Measurements from ENCODE around the gene TBCD.

Gene TBCD

DNA sequence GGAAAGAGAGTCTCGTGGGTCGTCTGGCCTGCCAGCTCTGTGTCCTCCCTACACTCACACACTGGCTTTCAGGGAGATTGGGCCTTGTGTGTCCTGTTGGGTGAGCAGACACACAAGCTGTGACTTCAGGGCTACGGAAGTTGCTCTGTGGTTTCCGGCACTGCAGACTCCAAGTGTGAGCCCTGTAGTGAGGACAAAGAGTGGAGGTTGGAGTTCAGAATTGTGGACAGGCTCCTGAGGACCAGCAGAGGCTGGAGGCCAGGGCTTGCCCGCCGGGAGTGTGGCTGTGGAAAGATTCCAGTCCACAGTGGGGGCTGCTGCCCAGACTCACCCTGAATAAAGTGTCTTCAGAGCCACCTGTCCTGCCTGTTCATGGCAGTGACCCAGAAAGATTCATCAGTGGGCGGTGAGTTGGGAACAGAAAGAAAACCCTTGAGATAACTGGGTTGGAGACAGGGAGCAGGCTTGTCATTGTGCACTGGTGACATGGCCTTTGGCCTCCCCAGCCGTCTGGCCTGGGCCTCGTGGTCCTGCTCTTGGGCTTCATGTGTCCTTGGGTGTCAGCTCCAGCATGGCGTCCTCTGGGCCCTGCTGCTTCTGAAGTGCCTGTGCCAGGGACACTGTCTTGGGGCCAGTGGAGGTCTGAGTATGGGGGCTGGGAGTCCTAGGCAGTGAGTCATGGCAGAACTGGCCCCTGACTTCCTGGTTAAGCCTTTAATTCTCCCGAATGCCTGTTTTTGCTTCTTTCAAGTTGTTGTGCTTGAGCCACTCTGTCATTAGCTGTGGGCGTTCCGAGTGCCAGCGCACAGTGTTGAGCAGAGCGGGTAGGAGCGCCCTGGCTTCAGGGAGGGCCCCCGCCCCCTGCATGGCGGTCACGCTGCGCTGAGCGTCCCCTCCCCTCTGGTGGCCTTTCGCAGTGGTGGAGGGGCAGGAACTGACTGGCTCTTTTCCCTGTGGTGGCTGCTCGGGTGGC is 107.9 kb downstream of the TBCD start:
- DNase-seq, result no peak

DNA sequence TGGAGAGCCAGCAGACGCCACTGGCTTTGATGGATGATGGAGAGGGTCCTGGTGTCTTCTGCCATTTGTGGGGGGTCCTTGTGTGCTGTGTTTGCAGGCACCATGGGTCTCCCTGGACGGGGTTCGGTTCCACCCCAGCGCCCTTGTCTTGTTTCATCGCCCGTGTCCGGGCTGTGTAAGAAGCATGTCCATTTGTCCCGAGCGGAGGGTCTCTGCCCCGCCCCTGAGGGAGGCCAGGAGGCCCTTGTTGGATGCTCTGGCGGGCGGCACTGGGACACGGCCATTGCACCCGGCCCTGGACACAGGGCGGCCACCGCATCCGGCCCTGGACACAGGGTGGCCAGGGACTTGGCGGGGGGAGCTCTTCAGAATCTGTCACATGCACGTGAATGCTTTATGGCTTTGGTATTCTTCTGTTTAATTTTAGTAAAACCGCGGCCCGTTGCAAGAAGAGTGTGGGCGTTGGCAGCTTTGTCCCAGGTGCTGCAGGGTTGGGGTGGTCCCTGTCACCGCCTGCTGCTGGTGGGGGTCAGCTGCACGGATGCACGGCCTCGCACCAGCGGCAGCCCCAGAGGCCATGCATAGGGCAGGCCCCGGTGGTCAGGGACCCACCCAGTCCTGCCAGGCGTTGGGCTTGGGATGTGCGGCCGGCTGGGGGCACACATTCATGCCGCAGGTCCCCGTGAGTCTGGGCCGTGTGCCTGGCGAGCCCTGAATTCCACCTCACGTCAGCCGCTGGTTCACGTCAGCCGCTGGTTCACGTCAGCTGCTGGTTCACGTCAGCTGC is 108.9 kb downstream of the TBCD start:
- DNase-seq, result no peak

DNA sequence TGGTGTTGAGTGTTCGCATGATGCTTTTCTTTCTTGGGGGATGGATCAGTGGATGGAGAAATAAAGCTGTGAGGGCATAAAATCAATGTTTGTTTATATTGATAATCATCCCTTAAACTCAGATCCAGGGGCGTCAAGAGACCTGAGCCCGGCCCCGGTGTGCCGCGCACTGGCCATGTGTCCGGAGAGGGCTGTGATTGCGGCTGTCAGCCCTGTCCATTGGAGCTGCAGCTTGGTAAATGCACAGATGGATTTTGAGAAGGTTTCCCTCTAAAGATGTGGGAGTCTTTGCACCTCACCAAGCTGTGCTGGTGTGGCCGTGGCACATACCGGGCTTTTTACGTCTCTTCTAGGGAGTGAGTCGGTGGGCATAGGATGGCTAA is 109.5 kb downstream of the TBCD start:
- no peak for DNase-seq

DNA sequence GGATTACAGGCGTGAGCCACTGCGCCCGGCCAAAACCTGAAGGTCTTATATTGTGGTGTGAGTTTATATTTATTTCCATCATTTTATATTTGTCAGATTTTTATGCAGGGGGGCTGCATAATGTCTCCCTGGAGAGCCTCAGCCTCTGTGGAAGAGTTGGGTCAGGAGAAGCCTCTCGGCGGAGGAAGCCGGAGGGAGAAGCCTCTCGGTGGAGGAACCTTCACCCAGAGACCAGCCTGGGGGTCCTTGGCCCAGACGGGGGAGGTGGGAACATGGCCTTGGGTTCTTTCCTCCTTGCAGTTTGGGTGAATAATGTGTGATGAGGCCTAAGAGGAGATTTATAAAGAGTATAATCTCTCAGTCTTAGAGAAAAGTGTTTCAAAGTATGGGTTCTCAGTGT is 110.3 kb downstream of the TBCD start:
- no peak for DNase-seq

DNA sequence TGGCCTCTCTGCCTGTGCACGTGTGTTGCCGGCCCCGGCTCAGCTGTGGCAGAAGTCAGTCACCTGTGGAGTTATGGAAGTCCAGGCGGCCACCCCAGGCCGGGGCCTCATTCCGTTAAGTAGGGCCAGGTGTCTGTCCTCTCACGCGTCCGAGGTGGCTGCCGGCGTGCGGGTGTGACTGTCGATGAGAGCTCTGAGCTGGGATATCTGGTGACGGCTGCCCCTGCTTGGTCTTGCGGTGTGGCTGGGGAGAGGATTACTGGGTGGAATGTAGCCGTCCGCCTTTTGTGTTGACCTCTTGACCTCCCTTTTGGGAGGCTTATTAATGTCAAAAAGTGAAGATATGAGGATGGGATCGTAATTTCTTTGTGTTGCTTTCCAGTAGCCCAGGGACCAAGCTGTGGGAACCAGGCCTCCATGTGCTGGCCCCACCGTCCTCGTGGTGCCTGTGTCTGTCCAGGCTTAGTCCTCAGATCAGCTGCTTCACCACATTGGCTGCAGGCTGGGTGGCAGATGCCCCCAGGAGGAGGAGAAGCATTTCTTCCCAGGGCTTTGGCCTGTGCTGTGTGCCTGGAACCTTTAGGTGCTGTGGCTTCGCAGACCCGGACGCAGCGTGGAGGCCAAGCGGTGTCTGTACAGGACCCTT is 111.0 kb downstream of the TBCD start:
- DNase-seq, result no peak

DNA sequence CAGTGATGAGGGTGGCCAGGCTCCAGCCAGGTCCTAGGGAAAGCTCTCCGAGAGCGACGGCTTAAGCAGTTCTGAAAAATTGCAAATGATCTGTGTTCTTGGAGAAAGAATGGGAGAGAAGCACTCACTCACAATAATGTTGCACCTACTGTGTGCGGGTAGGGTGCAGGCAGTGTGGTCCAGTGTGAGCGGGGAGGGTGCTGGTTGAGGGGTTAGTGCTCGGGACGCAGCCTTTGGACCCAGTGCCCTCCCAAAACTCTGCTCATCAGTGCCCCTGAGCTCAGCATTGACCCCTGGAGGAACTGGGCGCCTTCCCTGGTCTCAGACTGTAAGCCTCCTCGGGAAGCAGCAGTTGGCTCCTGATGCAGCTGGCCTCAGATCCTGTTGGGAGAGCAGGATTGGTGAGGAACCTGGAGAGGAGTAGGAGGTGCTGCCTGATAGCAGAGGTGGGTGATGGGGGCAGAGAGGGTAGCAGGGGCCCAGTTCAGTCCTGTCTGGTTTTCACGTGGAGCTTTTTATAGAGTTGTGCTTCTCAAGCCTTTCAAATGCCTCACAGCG is 111.6 kb downstream of the TBCD start:
- no peak for DNase-seq

DNA sequence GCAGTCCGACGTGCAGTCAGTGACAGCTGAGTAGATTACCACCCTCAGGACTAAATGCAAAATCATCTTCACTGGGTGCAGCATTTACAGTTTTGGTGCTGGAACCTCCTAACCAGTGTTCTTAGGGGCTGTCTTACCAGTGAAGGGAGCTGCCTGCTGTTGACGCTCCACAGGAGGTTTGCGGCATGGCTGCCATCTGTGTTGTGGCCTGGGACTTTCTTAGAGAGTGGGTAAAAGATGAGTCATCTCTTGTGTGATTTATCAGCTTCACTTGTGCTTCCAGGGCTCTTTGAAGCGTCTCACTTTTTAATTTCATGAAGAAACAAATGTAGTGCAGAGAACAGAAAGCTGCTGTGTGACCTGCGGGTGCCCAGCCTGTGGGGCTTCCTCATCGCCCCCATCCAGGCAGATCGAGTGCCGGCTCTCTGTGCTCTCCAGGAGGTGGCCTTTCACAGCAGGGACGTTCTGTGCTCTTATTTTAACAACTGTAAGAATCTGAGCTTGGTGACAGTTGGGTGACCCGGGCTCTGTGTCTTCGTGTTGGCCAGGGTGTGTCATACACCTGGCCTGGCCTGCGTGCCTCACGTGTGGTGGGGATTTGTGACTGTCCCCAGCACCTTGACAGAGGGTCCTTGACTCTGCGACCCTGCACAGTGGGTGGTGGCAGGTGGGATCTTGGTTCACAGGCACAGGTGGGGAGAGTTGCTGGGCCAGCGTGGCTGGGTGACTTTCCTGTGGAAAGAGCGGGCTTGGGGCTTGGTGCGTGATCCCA is 112.3 kb downstream of the TBCD start:
- peak; percentile 39 for DNase-seq

DNA sequence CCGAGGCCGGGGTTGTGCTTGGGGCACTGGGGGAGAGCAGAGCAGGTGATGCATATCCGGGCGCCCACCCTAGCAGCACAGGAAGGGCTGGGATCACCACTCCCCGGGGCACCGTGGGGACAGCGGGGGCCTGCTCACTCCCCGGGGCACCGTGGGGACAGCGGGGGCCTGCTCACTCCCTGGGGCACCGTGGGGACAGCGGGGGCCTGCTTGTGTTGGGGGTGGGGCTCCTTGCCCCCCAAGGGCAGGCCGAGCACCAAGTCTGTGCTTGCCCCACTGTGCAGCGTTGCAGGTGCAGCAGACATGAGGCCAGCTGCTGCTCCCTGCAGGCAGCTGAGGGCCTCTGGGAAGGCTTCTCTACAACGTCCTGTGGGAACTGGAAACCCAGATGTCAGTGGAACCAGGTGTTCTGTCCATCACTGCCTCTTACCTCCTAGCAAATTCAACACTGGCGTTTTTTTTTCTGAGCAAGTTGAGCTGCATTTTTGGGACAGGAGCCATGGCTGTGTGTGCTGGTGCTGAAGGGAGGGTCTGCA is 112.9 kb downstream of the TBCD start:
- DNase-seq, result peak; percentile 41

DNA sequence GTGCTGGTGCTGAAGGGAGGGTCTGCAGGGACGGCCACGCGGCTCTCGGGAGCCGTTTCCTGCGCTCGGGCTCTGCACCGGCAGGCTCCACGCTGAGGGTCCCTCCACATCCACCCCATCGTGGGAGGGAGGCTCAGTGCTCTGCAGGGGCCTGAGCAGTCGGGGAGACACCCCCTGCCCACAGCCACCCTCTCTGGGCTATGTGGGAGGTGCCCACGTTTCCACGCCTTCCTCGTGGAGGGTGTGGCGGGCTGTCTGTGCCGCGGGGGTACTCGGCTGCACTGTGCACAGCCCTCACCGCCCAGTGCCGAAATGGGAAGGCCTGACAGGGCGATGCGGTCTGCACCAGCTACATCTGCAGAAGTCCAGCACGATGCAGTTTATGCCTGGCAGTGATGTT is 113.4 kb downstream of the TBCD start:
- DNase-seq, result no peak

DNA sequence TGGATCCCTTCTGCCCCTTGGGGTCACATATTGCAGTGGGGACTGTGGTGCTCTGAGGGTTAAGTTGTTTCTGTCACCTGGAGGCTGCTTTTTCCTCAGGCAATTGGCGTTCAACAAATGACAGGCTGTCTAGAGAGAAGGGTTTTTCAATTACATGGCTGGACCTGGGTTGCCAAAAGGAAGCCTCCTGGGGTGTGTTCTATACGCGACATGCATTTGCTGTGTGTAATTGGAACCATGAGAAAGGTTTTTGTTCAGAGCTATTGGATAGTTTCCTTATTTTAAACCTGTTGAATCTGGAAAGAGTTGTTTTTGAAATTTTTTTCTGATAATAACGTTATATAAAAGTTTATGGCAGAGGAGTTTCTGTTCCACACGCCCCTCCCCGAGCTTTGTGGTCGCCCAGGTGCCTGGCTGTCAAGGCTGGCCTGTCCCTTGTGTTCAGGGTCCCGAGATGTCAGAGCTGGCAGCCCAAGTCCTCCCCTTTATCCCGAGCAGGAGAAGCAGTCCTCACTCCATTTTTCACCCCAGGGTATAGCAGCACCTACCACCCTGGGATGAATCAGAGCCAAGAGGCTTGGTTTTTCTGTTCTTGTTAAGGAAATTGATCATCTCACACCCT is 114.0 kb downstream of the TBCD start:
- peak; percentile 34 for DNase-seq

DNA sequence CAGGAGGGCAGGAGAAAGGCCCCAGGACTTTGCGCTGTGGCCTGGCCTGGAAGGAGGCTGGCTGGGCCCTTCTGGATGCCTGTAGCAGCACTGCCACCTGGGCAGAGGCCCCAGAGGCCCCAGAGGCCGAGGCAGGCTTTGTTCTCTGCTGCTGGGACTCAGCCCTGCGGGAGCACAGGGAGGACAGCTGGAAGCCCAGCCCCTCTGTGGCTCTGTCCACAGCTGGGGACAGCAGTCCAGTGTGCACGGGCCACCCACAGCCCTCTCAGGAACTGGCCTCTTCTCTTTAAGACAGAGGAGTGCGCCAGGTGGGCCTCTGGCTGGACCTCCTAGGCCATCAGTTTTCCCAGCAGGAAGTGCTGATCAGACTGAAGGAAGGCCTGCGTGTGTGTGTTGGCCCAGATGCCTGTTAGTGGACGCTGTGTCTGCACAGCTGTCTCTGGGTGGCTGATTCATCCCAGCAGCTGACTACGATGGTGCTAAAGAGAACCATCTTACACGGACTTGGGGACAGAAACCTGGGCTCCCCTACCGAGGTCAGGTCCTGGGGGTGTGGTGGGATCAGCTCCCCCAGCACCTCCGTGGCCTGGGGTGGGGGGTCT is 114.8 kb downstream of the TBCD start:
- DNase-seq, result peak; percentile 24

DNA sequence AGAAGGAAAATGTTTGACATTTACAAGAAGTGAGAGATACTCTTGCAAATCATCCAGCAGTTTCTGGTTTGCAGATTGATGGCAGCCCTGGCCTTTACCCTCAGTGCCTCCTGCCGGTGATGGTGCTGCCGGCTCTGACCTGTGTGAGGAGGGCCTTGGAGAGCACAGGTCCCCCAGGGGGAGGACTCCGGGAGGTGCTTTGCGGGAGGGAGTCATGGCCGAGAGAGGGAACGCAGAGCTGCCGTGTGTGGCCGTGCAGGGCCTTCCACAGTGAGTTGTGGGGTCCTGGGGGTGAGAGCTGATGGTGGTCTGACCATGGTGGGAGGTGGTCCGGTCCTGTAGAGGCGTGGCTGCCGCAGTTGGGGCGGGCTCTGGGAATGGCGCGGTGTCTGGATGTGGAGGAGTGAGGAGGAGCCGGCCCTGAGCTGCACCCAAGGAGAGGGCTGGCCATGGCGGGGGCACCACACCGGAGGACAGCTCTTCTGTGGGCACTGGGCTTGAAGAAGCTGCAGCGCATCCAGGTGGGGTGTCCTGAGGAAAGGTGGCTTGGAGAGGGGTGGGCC is 116.0 kb downstream of the TBCD start:
- no peak for DNase-seq

DNA sequence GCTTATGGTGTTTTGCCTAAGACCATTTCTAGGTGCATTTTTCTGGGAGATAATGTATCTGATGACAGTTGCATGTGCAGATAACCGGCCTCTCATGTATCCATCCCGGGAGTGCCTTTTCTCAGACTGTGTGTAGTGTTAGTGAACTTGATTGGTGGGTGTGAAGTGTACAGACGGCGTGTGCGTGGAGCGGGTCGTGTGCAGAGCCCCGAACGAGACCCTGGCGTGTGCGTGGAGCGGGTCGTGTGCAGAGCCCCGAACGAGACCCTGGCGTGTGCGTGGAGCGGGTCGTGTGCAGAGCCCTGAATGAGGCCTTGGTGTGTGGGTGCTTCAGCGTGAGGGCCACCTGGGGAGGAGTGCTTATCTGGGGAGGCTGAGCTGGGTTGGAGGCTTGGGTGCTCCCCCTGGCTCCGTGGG is 116.9 kb downstream of the TBCD start:
- no peak for DNase-seq

DNA sequence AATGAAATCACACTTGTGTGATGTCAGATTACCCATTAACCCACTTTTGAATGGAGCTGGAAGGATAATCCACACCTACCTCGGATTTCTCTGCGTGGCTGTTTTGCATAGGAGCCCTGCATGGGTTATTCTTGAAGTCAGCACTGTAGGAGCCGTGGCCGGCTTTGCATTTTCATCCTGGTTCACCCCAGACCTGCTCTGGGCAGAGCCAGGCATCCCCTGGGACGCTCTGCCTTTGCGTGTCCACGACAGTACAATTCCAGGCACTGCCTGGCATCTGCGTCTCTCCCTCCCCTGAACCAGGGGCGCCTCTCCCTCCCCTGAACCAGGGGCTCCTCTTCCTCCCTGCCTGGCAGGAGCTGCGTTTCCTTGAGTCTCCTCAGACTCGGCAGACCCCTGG is 117.7 kb downstream of the TBCD start:
- DNase-seq, result no peak

DNA sequence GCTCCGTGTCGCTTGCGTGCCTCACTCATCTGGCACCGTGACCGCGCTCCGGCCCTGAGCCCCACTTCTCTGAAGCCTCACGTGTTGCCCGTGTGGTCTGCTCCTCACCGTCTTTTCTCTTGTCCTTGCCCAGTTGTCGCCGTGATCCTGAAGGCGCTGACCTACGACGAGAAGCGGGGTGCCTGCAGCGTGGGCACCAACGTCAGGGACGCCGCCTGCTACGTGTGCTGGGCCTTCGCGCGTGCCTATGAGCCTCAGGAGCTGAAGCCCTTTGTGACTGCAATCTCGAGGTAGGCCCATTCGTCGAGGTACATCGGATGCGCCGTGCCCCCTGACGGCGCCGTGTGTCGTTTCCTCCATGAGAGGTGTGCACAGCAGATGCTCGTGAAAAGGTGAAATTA is 118.2 kb downstream of the TBCD start:
- DNase-seq, result no peak

DNA sequence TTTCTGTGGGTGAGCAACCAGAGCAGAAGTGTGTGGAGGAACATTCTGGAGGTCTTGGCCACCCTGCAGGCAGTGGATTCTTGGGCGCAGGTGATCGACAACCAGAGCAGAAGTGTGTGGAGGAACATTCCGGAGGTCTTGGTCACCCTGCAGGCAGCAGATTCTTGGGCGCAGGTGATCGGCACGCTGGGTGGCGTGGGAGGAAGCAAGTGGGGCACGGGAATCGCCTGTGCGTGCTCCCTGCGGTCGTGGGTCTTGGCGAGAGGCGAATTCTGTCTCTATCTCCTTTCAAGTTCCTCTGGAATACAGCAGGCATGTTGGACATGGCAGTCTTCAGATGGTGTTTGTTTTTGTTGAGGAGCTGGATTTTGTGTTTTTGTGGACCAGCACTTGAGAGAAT is 118.7 kb downstream of the TBCD start:
- DNase-seq, result no peak

DNA sequence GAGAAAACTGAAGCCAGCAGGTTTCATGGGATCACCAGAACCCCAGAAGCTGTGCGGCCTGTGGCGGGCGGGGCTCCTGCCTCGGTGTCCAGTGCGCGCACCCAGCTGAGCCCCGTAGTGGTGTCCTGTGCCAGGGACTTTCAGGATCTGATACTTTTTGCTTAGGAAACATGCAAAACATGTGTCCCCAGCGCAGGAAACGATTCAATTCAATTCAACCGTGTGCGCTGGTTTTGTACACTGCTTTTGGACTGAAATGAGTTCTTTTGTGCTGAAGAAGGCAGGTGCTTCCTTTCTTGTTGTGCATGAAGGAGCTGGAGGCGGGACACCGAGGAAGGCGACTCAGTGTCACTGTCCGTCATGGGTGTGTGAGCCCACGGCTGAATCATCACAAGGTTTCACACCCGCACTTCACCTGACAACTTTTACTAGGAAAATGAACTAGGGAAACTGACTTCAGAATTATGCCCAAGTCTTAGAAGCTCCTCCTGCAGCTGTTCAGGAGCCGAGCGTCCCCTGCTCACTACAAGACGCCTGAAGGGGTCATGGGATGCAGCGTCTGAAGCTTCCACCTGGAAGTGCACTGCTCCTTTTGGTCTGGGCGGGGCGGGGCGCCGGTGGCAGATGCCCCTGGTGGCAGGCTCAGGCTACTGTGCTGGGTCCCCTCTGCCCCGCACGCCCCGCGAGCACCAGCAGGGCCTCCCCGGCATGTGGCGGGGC is 119.4 kb downstream of the TBCD start:
- no peak for DNase-seq

DNA sequence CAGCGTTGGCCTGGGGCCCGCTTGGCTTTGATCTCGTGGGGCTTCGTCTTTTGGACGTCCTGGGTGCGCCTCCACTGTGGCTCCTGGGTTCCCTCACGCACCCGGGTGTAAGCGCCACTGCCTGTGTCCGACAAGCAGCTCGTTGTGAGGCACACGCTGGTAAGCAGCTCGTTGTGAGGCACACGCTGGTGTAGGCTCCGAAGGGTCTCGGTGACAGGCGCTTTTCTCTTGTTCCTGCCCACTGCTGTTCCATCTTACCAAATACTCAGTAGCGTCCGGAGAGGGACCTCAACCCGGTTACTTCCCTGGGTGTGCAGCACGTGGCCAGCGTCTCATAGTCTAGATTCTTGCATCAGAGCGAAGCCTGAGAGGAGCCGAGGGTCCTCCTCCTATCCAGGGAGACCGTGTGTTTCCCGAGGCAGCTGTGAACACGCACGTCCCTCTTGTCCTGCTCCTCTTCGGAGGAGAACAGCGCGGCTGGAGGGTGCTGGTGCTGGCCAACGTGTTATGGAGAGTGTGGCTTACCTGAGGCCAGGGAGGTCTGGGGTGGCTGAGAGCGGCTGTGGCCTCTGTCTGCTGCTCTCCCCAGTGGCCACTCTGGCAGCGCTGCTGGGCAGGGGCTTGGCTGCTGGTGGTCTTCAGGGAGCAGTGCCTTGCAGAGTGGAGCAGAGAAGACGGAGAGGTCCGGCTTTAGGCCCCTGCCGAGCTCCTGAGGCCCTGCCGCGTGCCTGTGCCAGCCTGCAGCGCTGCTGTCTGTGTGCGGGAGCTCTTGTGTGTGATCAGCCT is 120.1 kb downstream of the TBCD start:
- DNase-seq, result no peak

All from COR-L47 (cell line).